Measurements from ENCODE around the gene TARDBP.
"Not testable (repeated sequence)": the region's sequence is repeated elsewhere in the genome, so short reads cannot be mapped to it uniquely, and the experiment has no call there.

Gene TARDBP

DNA sequence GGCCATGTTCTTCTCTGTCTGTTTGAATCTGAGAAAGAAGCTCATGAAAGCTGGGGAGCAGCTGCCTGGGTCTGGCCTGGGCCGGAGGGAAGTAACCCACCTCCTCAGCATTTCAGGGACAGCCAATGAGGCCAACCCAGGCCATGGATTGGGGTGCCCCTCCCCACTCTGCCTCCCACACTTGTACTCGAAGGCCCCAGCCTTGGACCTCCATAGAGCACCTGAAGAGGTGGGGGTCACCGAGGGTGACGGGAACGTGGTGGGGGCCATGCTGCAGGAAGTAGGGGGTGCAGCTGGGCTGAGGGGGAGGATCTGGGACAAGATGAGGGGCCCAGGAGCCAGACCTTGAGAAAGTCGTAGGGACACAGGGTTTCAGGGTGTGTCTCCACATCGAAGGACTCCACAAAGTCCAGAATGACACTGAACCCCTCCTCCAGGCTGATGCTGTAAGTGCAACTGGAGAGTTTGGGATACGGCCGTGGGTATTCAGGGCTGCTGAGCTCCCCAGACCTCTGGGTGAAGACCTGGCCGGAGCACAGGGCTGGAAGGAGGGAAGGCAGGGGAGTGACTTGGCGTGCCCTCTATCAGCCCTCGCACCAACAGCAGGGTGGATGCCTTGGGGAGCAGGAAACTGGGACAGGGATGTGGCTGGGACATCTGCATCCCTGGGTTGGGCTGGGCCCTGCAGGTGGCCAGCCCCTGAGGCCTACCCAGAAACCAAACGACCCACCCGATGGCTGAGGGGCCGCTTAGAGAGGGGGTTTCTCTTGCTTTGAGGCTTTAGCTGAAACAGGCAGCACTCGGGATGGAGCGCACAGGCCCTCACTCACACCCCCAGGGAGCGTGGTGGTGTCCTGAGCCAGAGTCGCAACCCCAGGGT lies 30.8 kb downstream of the TARDBP start:
- DNase-seq (ENCODE audit: low read depth): no peak

- no peak for DNase-seq (ENCODE audit: low read depth)
Measured at GRCh38 chr1:11044086-11044848, 31.8 kb downstream of the TARDBP start.

DNA sequence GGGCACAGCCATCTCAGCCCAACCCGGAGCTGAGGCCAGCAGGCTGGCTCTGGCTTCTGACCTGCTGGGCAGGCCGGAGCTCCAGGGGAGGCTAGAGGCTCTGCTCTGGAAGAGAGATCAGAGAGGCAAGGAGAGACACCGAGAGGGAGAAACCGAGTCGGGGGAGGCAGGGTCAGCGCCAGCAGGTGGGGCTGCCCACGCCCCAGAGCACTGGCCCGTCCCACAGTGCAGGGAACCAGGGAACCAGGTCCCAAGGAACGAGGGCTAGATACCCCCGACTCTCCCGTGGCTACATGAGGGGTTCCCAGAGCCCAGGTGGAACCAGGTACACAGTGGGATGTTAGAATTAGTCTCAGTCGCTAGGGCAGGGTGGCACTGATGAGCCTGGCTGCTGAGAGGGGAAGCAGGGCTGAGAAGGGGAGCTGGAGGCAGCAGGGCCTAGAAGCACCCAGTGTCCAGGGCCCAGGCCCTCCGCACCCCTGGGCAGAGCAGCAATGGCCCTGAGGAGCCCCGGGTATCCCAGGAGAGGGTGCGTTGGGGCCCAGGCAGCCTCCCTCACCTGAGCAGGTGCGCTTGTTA lies 32.5 kb downstream of the TARDBP start:
- DNase-seq (ENCODE audit: low read depth): no peak

GRCh38 chr1:11045428-11046269 lies 33.2 kb downstream of the TARDBP start:
- no peak for DNase-seq (ENCODE audit: low read depth)

DNA sequence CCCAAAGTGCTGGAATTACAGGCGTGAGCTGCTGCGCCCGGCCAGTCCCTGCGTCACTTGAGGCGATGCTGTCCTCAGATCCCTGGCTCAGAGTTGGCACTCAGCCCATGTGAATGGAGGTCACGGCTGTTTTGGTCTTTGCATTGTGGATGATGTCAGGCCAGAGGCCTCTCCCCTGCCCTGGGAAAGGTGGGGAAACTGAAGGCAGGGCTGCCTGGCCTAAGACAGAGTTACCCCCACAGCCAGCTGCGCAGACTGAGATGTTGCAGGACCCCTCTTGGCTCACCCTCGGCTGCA lies 33.8 kb downstream of the TARDBP start:
- no peak for DNase-seq (ENCODE audit: low read depth)

DNA sequence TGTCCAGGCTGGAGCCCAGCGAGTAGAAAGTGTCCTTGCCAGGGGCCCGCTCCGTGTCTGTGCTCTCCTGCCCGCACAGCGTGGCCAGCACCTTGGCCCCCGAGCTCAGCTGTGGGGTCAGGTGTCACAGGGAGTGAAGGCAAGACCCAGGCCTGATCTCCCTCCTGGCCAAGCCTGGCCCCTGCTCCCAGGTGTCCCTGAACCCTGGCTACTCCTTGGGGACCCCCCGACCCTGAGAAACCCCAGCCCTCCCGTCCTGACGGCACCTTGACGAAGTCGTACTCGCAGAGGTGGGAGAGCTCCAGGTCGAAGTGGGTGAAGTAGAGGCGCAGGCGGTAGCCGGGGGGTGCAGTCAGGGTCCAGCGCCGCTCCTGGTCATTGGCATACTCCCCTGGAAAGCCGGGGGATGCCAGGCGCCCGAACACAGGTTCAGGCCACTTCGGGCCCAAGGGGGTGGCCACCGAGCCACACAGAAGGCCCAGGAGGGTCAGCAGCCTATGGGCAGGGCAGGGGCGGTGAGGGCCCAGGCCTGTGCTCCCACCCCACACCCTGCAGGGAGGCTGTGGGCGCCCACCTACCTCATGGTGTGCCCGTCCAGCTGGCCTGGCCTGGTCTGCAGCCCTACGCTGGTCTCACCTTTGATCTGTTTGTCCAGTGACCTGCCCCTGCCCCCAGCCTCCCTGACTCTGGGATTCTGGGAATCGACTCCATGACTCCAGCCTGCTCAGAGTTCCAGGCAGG lies 34.3 kb downstream of the TARDBP start, which contains the start of gene MASP2:
Gene MASP2, minus strand, starts transcription at position 615 of the 741 bp plus-strand sequence. Its CDS starts 32 bp downstream, at position 583.
- no peak for DNase-seq (ENCODE audit: low read depth)

DNA sequence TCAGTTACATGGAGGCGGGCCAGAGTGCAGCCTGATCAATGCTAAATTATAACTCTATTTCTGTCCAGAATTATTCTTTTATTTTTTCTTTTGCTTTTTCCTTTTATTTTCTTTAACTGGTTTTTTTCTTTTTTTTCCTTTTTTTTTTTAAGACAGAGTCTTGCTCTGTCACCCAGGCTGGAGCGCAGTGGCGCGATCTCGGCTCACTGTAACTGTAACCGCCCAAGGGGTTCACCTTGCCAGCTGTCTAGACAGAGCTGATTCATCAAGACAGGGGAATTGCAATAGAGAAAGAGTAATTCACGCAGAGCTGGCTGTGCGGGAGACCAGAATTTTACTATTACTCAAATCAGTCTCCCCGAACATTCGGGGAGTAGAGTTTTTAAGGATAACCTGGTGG lies 38.7 kb downstream of the TARDBP start:
- DNase-seq (ENCODE audit: low read depth): not testable (repeated sequence)

- DNase-seq (ENCODE audit: low read depth): peak; percentile 42
Measured at GRCh38 chr1:11051781-11052511, 39.5 kb downstream of the TARDBP start.

GRCh38 chr1:11052839-11053757 lies 40.6 kb downstream of the TARDBP start:
- DNase-seq (ENCODE audit: low read depth): no peak

- peak; percentile 24 for DNase-seq (ENCODE audit: low read depth)
Measured at GRCh38 chr1:11053758-11054137, 41.3 kb downstream of the TARDBP start.

DNA sequence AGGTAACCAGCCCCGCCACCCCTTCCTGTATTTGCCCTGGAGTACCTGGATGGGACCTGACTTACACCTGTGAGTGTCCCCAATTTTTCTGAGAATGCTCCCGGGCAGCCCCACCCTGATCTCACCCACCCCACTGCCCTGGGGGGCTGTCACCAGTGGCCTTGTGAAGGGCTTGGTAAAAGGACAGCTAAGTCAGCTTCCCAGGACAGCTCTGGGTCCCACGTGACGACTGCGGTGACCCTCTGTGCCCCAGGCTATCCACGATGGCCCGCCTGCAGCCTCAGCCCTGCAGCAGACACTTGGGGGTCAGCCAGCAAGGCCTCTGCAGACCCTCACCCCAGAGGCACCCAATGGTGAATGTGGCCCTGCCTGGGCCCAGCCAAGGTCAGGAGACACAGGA lies 41.7 kb downstream of the TARDBP start:
- no peak for DNase-seq (ENCODE audit: low read depth)

DNA sequence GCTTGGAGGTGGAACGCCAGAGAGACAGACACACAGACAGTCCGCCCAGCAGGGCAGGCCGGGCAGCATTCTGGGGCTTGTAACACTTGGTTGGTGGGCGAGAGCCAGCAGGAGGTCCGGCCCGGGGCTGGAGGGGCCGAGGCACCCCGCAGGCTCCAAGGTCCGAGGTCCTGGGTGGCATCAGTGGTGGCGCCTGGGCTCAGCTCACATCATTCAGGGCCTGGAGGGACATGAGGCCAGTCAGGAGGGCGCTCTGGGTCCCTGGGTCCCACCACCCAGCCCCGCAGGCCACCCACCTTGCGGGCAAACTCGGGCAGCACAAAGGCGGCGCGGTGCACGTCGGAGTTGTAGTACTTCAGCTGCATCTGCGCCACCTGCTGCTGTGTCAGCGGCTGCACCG lies 42.2 kb downstream of the TARDBP start:
- DNase-seq (ENCODE audit: low read depth): no peak

DNA sequence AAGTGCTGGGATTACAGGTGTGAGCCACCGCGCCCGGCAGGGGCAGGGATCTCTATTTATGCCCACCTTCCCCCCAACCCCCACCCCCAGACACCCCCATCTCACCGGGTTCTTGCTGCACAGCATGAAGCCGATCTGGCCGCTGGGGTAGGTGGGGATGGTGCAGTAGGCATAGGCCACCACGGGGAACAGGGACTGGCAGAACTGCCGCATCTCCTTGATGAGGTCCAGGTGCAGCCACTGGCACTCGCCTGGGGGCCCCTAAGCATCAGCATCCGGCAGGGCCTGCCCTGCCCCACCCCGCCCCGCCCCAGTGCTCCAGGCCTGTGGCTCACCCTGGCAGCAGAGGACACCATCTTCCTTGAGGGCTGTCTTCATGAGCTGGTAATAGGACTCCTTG lies 43.2 kb downstream of the TARDBP start:
- no peak for DNase-seq (ENCODE audit: low read depth)

GRCh38 chr1:11056504-11056903 lies 44.0 kb downstream of the TARDBP start:
- DNase-seq (ENCODE audit: low read depth): no peak

- no peak for DNase-seq (ENCODE audit: low read depth)
Measured at GRCh38 chr1:11057477-11057876, 45.0 kb downstream of the TARDBP start.

- no peak for DNase-seq (ENCODE audit: low read depth)
Measured at GRCh38 chr1:11058026-11058425, 45.6 kb downstream of the TARDBP start.

DNA sequence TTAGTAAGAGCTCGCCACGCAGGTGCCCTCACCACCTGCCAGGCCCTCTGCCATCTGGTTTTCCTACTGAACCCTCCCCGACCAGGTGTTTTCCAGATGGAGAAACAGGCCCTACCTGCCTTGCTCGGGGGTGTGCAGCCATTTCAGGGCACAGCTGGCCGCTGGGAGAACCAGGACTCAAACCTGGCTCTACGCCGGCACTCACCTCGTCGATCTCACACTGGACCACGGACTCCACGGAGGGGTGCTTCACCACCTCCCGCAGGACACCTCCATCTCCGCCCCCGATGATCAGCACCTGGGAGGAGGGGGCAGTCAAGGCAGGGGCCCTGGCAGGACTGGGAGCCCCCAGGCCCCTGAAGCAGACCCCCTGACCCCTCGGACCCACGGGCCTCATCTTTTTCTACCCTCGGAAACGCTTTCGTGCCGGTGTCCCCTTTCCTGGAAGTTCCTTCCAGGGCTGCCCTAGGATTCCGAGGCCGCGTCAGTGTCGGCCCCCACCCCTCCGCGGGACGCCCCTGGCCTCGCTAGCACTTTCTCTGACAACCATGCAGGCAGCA lies 46.2 kb downstream of the TARDBP start:
- no peak for DNase-seq (ENCODE audit: low read depth)

DNA sequence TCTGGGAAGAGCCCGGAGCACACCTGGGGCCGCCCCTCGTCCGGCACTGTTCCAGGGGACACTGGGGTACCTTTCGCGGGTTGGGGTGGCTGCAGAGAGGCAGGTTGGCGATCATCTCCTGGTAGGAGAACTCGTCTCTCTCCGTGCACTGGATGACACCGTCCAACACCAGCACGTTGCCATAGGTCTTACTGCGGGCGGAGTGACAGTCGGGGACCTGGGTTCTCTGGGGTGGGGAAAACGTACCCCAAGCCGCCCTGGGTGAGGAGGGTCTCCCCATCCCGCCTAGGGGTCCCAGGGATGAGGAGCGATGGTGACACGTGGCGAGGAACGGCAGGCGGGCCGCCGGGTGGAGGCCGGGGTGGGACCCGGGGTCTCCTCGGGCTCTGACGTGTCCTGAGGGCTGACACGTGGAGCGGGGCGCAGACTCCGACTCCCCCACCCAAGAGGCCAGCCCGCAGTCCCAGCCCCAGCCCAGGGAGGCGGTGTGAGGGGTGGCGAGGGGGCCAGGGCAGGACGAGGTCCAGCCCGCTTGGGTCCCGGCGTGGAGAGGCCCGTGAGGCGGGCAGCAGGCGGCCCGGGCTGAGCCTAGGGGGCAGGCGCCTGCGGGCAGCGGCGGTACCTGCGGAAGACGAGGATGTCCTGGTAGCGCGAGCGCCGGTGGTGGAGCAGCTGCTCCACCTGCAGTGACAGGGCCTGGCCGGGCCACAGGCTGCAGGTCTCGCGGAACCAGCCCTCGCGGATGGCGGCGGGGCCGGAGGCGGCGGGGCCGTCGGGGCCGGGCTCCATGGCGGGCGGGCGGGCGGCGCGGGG lies 46.9 kb downstream of the TARDBP start:
- DNase-seq (ENCODE audit: low read depth): no peak
